SJCRH30 (cell line): ENCODE results near the gene LMOD2. TPM values are rescaled to one million over a fixed set of nuclear protein-coding genes. Genes with fewer than 3 reads are reported as not detected.

Experiments
- DNase-seq, 2 experiments: peaks; one replicate each; pipeline ENCODE4 v3.0.0-alpha.2; 2015 to 2020
- H3K27ac ChIP-seq: fragments of 250-450 bp; sonication (Bioruptor Pico); 2 replicates; pipeline ENCODE4 v1.5.1; 2020; ENCODE audit warnings: mild to moderate bottlenecking, moderate library complexity
- H3K27me3 ChIP-seq: fragments of 250-450 bp; sonication (Bioruptor Pico); 2 replicates; pipeline ENCODE4 v1.5.1; 2020; ENCODE audit warnings: mild to moderate bottlenecking, moderate library complexity
- H3K36me3 ChIP-seq: fragments of 250-450 bp; sonication (Bioruptor Pico); 2 replicates; pipeline ENCODE4 v1.5.1; 2020; ENCODE audit warnings: mild to moderate bottlenecking, moderate library complexity
- H3K4me1 ChIP-seq: fragments of 250-450 bp; sonication (Bioruptor Pico); 2 replicates; pipeline ENCODE4 v1.5.1; 2020; ENCODE audit warnings: mild to moderate bottlenecking, moderate library complexity
- H3K4me3 ChIP-seq: fragments of 250-450 bp; sonication (Bioruptor Pico); 2 replicates; pipeline ENCODE4 v1.5.1; 2020; ENCODE audit warnings: mild to moderate bottlenecking, moderate library complexity
- H3K9me3 ChIP-seq: fragments of 250-450 bp; sonication (Bioruptor Pico); replicated peaks from 2 replicates; pipeline ENCODE4 v1.5.1; 2020; ENCODE audit warnings: mild to moderate bottlenecking, moderate library complexity
- total RNA-seq: library from RNA; depleted of rRNA; stranded (reverse); fragments of >200 nt; shearing (Covaris generic); gene quantifications from 2 replicates; pipeline ENCODE4 v1.2.3, GENCODE V29; 2014

LMOD2 gene
- total RNA-seq, 1 experiment from 2014 or later: 0.06 TPM

GRCh38 chr7:123673752-123674398, 18.2 kb downstream of the LMOD2 start:
- no peak overlapping the region for H3K4me3 ChIP-seq
- H3K4me1 ChIP-seq: peaks cover 32% of the 10 kb centered on the region
- no peaks in the 10 kb centered on the region for H3K9me3 ChIP-seq
- peak in 1 of 2 experiments; percentile 33 for DNase-seq
- peak overlapping the region; percentile 61 for H3K27ac ChIP-seq
- no peaks in the 10 kb centered on the region for H3K36me3 ChIP-seq
- no peaks in the 10 kb centered on the region for H3K27me3 ChIP-seq

GRCh38 chr7:123674399-123675180, 18.9 kb downstream of the LMOD2 start:
- H3K36me3 ChIP-seq: no peaks in the 10 kb centered on the region
- peak; percentile 15 to 67 for DNase-seq
- peaks cover 32% of the 10 kb centered on the region for H3K4me1 ChIP-seq
- H3K27me3 ChIP-seq: no peaks in the 10 kb centered on the region
- no peaks in the 10 kb centered on the region for H3K9me3 ChIP-seq
- peak overlapping the region; percentile 61 for H3K27ac ChIP-seq
- no peak overlapping the region for H3K4me3 ChIP-seq

- peak overlapping the region; percentile 61 for H3K27ac ChIP-seq
- no peak overlapping the region for H3K4me3 ChIP-seq
- no peaks in the 10 kb centered on the region for H3K27me3 ChIP-seq
- DNase-seq: peak in 1 of 2 experiments; percentile 27
- H3K4me1 ChIP-seq: peaks cover 32% of the 10 kb centered on the region
- H3K36me3 ChIP-seq: no peaks in the 10 kb centered on the region; the same call in 1 of the 2 replicates
- no peaks in the 10 kb centered on the region for H3K9me3 ChIP-seq
These were observed 19.5 kb downstream of the LMOD2 start for GRCh38 chr7:123675181-123675473.

- DNase-seq: no peak
- no peaks in the 10 kb centered on the region for H3K27me3 ChIP-seq
- H3K9me3 ChIP-seq: no peaks in the 10 kb centered on the region
- peaks cover 7% of the 10 kb centered on the region; the same call in 1 of the 2 replicates for H3K36me3 ChIP-seq
- H3K4me1 ChIP-seq: peaks cover 41% of the 10 kb centered on the region
- no peak overlapping the region for H3K27ac ChIP-seq
- no peak overlapping the region for H3K4me3 ChIP-seq
These were observed 21.5 kb downstream of the LMOD2 start for GRCh38 chr7:123677061-123677715.

- H3K27me3 ChIP-seq: no peaks in the 10 kb centered on the region
- DNase-seq: no peak
These were observed 23.9 kb downstream of the LMOD2 start for GRCh38 chr7:123679614-123680013.

GRCh38 chr7:123680580-123680979, 24.9 kb downstream of the LMOD2 start:
- Histone ChIP-seq H3K27me3 (no peaks in the 10 kb centered on the region), H3K27ac (no peak overlapping the region), H3K9me3 (no peaks in the 10 kb centered on the region), H3K36me3 (peaks cover 18% of the 10 kb centered on the region), H3K4me1 (peaks cover 15% of the 10 kb centered on the region), H3K4me3 (no peak overlapping the region)
- no peak for DNase-seq

More at GRCh38 chr7:123679614-123680013, 23.9 kb downstream of the LMOD2 start:
- Histone ChIP-seq H3K4me3 (no peak overlapping the region), H3K9me3 (no peaks in the 10 kb centered on the region), H3K36me3 (peaks cover 17% of the 10 kb centered on the region), H3K4me1 (peaks cover 25% of the 10 kb centered on the region), H3K27ac (no peak overlapping the region)

GRCh38 chr7:123681561-123681960, 25.9 kb downstream of the LMOD2 start:
- H3K27ac ChIP-seq: no peak overlapping the region
- H3K9me3 ChIP-seq: no peaks in the 10 kb centered on the region
- no peaks in the 10 kb centered on the region for H3K27me3 ChIP-seq
- H3K4me3 ChIP-seq: no peak overlapping the region
- H3K4me1 ChIP-seq: peaks cover 9% of the 10 kb centered on the region
- peaks cover 26% of the 10 kb centered on the region for H3K36me3 ChIP-seq
- DNase-seq: peak in 1 of 2 experiments; percentile 17

- H3K27ac ChIP-seq: no peak overlapping the region
These were observed 27.0 kb downstream of the LMOD2 start for GRCh38 chr7:123682690-123683089.

GRCh38 chr7:123687161-123687560, 31.5 kb downstream of the LMOD2 start:
- Histone ChIP-seq H3K27ac (no peak overlapping the region), H3K4me3 (no peak overlapping the region), H3K9me3 (no peaks in the 10 kb centered on the region), H3K4me1 (no peaks in the 10 kb centered on the region; the same call in 1 of the 2 replicates), H3K27me3 (no peaks in the 10 kb centered on the region), H3K36me3 (peaks cover 37% of the 10 kb centered on the region)
- DNase-seq: no peak

More at GRCh38 chr7:123682690-123683089, 27.0 kb downstream of the LMOD2 start:
- no peaks in the 10 kb centered on the region for H3K9me3 ChIP-seq
- peak in 1 of 2 experiments; percentile 67 for DNase-seq
- H3K36me3 ChIP-seq: peaks cover 30% of the 10 kb centered on the region
- H3K4me3 ChIP-seq: no peak overlapping the region
- peaks cover 9% of the 10 kb centered on the region for H3K4me1 ChIP-seq
- no peaks in the 10 kb centered on the region for H3K27me3 ChIP-seq

GRCh38 chr7:123687727-123688126, 32.1 kb downstream of the LMOD2 start:
- Histone ChIP-seq H3K4me3 (no peak overlapping the region), H3K27me3 (no peaks in the 10 kb centered on the region), H3K27ac (no peak overlapping the region), H3K4me1 (no peaks in the 10 kb centered on the region), H3K36me3 (peaks cover 39% of the 10 kb centered on the region), H3K9me3 (no peaks in the 10 kb centered on the region)
- no peak for DNase-seq

GRCh38 chr7:123689250-123689649, 33.6 kb downstream of the LMOD2 start:
- no peak for DNase-seq
- Histone ChIP-seq H3K4me1 (no peaks in the 10 kb centered on the region), H3K36me3 (peaks cover 38% of the 10 kb centered on the region), H3K27ac (no peak overlapping the region), H3K4me3 (no peak overlapping the region), H3K27me3 (no peaks in the 10 kb centered on the region), H3K9me3 (no peaks in the 10 kb centered on the region)

GRCh38 chr7:123690550-123690949, 34.9 kb downstream of the LMOD2 start:
- no peaks in the 10 kb centered on the region for H3K9me3 ChIP-seq
- no peak overlapping the region for H3K4me3 ChIP-seq
- no peak overlapping the region for H3K27ac ChIP-seq
- H3K36me3 ChIP-seq: peaks cover 39% of the 10 kb centered on the region
- no peaks in the 10 kb centered on the region for H3K4me1 ChIP-seq
- H3K27me3 ChIP-seq: no peaks in the 10 kb centered on the region
- no peak for DNase-seq

GRCh38 chr7:123692471-123692877, 36.8 kb downstream of the LMOD2 start:
- Histone ChIP-seq H3K27ac (no peak overlapping the region), H3K36me3 (peaks cover 41% of the 10 kb centered on the region), H3K9me3 (no peaks in the 10 kb centered on the region), H3K4me1 (no peaks in the 10 kb centered on the region), H3K27me3 (no peaks in the 10 kb centered on the region), H3K4me3 (no peak overlapping the region)
- DNase-seq: no peak

- no peak overlapping the region for H3K4me3 ChIP-seq
- H3K4me1 ChIP-seq: no peaks in the 10 kb centered on the region
- peaks cover 41% of the 10 kb centered on the region for H3K36me3 ChIP-seq
- H3K27me3 ChIP-seq: no peaks in the 10 kb centered on the region
- no peaks in the 10 kb centered on the region for H3K9me3 ChIP-seq
- no peak for DNase-seq
- H3K27ac ChIP-seq: no peak overlapping the region
These were observed 40.4 kb downstream of the LMOD2 start for GRCh38 chr7:123695944-123696677.
